ENCODE measurements around the gene RHEBL1.

RHEBL1 gene

DNA sequence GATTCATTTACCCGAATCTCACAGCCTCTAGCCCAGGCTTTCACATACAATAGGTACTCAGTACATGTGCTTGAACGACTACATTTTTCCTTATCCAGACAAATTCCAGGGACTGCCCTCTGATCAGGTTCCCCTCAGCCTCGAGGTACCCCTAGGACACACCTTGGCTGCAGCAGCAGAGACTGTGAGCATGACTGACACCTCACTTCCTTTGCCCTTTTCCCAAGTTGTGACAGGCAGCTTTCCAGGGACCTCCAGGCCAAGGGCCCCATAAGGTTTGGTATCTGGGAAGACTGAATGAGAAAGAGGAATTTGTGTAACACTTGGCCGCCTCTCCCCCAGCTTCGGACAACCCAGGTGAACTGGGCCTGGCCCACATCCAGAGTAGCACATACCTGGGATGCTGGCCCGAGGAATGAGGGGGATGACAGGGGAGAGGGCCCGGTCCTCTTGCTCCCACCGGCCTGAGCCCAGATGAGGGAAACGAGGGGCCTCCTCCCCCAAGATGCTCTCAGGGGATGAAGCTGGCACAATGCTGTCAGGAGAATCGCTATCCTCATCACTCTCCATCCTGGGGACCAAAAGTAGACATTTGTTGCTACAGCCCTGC lies 41.0 kb downstream of the RHEBL1 start:
- no peak overlapping the region for H3K4me3 ChIP-seq (ENCODE audit: low read length)
- WGBS (ENCODE audit: insufficient coverage, insufficient read length) = no CpG with 5 or more reads among the region's 10 CpGs
- H3K4me1 ChIP-seq (ENCODE audit: control insufficient read depth, insufficient read depth, low read length) = no peaks in the 10 kb centered on the region
- no peaks in the 10 kb centered on the region for H3K9me3 ChIP-seq (ENCODE audit: control insufficient read depth, insufficient read depth, low read length)
- no peak for DNase-seq (ENCODE audit: low read depth, low spot score)
- H3K27me3 ChIP-seq (ENCODE audit: control insufficient read depth, insufficient read depth, low read length) = no peaks in the 10 kb centered on the region
- H3K36me3 ChIP-seq (ENCODE audit: control insufficient read depth, insufficient read depth, low read length) = peaks cover 69% of the 10 kb centered on the region
- no peak overlapping the region for H3K27ac ChIP-seq (ENCODE audit: low read length)

DNA sequence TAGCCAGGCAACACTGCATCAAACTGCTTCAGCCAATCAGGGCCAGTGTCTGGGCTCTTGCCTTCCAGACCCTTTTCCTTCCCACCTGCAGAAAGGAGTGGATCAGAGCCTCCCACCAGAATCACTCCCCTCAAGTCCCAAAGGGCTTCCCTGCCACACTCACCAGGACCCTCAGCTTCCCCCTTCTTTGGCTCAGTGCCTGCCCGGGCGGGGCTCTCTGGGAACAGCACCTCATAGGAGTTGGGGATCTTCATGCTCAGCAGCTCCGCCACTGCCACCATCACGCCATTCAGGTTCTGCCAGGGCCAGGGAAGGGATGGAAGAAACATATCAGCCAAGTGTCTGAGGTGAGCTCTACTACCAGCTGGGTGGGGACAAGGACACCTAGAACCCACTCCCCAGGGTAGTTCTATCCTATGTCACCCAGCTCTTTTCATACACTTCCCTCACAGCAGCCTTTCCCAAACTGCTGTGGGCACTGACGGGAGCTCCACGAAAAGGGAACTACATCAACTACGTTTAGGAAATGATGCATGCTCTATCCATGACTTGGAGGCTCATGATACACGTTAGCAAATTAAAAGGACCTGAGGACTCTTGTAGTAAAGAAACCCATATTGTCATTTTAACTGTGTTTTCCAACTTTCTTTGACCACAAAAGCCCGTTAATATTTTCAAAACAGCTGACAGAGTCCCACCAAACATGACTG lies 41.8 kb downstream of the RHEBL1 start:
- Histone ChIP-seq H3K4me1 (ENCODE audit: control insufficient read depth, insufficient read depth, low read length) (no peaks in the 10 kb centered on the region), H3K27me3 (ENCODE audit: control insufficient read depth, insufficient read depth, low read length) (no peaks in the 10 kb centered on the region), H3K4me3 (ENCODE audit: low read length) (no peak overlapping the region), H3K9me3 (ENCODE audit: control insufficient read depth, insufficient read depth, low read length) (no peaks in the 10 kb centered on the region), H3K36me3 (ENCODE audit: control insufficient read depth, insufficient read depth, low read length) (peaks cover 64% of the 10 kb centered on the region), H3K27ac (ENCODE audit: low read length) (no peak overlapping the region)
- WGBS (ENCODE audit: insufficient coverage, insufficient read length) = no CpG with 5 or more reads among the region's 9 CpGs
- no peak for DNase-seq (ENCODE audit: low read depth, low spot score)

DNA sequence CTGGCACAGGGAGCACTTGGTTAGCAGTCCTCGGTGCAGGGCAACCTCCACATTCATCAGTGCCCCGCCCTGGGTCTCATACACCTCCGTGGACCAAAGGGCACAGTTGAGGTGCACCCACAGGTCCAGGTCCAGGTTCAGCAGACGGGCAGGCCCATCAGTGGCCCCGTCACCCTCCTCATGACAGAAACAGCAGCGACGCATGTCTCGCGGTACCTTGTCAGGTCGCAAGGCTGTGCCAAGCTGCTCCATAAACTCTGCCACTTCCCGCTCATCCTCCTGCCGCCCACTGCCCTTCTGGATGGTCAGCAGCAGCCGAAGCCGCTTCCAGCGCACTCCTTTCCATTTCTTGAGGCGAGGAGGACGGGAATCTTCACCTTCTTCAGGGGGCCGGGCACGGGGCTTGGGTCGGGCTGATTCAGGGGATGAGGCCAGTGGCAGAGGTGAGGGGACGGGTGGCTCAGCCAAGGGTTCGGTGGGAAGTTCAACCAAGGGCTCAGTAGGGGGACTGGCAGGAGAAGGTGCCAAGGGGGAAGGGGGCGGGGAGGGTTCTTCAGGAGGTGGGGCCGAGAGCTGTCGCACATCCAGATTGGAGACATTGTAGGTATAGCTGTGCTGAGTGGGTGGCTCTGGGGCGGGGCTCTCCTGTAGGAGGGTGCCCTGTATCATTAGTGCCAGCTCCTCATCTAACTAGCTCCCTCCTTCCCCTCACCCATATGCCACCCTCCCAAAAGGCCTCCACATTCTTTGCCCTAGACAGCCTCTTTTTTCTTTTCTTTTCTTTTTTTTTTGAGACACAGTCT lies 42.9 kb downstream of the RHEBL1 start:
- WGBS (ENCODE audit: insufficient coverage, insufficient read length) = no CpG with 5 or more reads among the region's 26 CpGs
- H3K4me3 ChIP-seq (ENCODE audit: low read length) = no peak overlapping the region
- no peaks in the 10 kb centered on the region for H3K4me1 ChIP-seq (ENCODE audit: control insufficient read depth, insufficient read depth, low read length)
- H3K27me3 ChIP-seq (ENCODE audit: control insufficient read depth, insufficient read depth, low read length) = no peaks in the 10 kb centered on the region
- peaks cover 63% of the 10 kb centered on the region for H3K36me3 ChIP-seq (ENCODE audit: control insufficient read depth, insufficient read depth, low read length)
- no peak for DNase-seq (ENCODE audit: low read depth, low spot score)
- no peaks in the 10 kb centered on the region for H3K9me3 ChIP-seq (ENCODE audit: control insufficient read depth, insufficient read depth, low read length)
- H3K27ac ChIP-seq (ENCODE audit: low read length) = no peak overlapping the region

DNA sequence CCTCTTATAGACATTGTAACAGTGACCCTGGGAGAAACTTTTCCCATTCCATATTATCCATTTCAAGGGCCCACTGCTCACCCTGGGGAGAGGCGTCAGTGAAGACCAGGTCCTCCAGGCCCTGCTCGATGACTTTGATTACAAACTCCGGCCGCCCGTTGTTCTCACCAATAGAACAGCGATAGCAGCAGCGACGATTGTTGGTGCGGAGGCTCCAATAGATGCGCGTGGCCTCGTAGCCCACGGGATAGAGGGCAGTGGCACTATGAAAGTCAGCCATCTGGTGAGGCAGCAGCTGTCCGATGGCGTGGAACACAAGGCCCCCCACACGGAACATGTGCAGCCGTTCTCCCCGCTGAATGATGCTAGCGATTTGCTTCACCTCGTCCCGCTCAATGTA lies 43.7 kb downstream of the RHEBL1 start:
- no CpG with 5 or more reads among the region's 21 CpGs for WGBS (ENCODE audit: insufficient coverage, insufficient read length)
- H3K4me1 ChIP-seq (ENCODE audit: control insufficient read depth, insufficient read depth, low read length) = no peaks in the 10 kb centered on the region
- no peaks in the 10 kb centered on the region for H3K9me3 ChIP-seq (ENCODE audit: control insufficient read depth, insufficient read depth, low read length)
- no peak for DNase-seq (ENCODE audit: low read depth, low spot score)
- no peak overlapping the region for H3K4me3 ChIP-seq (ENCODE audit: low read length)
- no peaks in the 10 kb centered on the region for H3K27me3 ChIP-seq (ENCODE audit: control insufficient read depth, insufficient read depth, low read length)
- peaks cover 63% of the 10 kb centered on the region for H3K36me3 ChIP-seq (ENCODE audit: control insufficient read depth, insufficient read depth, low read length)
- no peak overlapping the region for H3K27ac ChIP-seq (ENCODE audit: low read length)

DNA sequence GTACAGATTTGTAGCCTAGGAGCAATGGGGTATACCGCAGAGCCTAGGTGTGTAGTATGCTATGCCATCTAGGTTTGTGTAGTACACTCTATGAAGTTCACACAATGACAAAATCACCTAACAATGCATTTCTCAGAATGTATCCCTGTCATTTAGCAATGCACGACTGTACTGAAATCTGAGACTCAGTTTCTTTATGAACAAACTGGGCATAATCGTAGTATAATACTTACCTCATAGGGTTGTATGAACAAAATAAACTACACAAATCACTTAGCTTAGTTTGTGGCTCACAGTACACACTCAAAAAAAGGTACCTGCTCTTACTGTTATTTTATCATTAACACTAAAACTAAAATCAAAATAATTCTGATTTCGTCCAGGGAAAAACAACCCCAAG lies 44.3 kb downstream of the RHEBL1 start:
- Histone ChIP-seq H3K36me3 (ENCODE audit: control insufficient read depth, insufficient read depth, low read length) (peaks cover 58% of the 10 kb centered on the region), H3K4me3 (ENCODE audit: low read length) (no peak overlapping the region), H3K27ac (ENCODE audit: low read length) (no peak overlapping the region), H3K27me3 (ENCODE audit: control insufficient read depth, insufficient read depth, low read length) (no peaks in the 10 kb centered on the region), H3K4me1 (ENCODE audit: control insufficient read depth, insufficient read depth, low read length) (no peaks in the 10 kb centered on the region), H3K9me3 (ENCODE audit: control insufficient read depth, insufficient read depth, low read length) (no peaks in the 10 kb centered on the region)
- no CpG with 5 or more reads among the region's 4 CpGs for whole genome bisulfite sequencing (ENCODE audit: insufficient coverage, insufficient read length)
- no peak for DNase-seq (ENCODE audit: low read depth, low spot score)

DNA sequence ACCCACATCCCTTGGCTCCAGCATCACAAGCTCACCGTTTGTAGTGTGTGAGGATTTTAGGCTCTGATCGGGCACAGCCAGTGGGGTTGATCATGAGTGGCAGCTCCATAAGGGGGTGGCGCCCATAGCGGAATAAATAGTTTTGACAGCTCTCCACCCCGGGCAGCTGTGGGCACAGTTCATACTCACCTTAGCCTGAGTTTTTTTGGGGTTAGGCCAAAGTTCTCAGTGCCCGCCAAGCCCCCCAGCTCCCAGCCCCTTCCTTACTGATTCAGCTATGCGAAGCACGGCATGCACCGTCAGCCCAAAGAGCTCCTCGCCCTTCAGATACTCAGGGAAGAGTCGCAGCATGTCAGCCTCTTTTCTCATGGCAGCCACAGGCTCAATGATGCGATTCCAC lies 45.2 kb downstream of the RHEBL1 start:
- no peaks in the 10 kb centered on the region for H3K4me1 ChIP-seq (ENCODE audit: control insufficient read depth, insufficient read depth, low read length)
- H3K9me3 ChIP-seq (ENCODE audit: control insufficient read depth, insufficient read depth, low read length) = no peaks in the 10 kb centered on the region
- DNase-seq (ENCODE audit: low read depth, low spot score) = no peak
- WGBS (ENCODE audit: insufficient coverage, insufficient read length) = no CpG with 5 or more reads among the region's 12 CpGs
- peaks cover 53% of the 10 kb centered on the region for H3K36me3 ChIP-seq (ENCODE audit: control insufficient read depth, insufficient read depth, low read length)
- H3K27me3 ChIP-seq (ENCODE audit: control insufficient read depth, insufficient read depth, low read length) = no peaks in the 10 kb centered on the region
- H3K27ac ChIP-seq (ENCODE audit: low read length) = no peak overlapping the region
- no peak overlapping the region for H3K4me3 ChIP-seq (ENCODE audit: low read length)

DNA sequence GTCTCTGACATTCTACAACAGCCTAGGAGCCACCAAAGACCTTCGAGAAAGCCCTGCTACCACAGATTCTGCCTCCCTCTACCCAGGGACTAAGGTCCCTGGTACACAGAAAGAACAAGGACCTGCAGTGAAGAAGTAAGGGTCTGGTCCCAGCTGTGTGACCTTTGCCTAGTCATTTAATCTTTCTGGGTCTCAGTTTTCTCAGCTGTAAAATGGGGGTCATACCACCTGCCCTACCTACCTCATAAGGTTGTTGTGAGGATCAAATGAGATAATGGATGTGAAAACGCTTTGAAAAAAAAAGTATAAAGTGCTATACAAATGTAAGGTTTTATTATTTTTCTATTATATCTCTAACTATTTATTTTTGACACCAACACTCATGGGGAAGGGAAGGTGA lies 46.0 kb downstream of the RHEBL1 start:
- DNase-seq (ENCODE audit: low read depth, low spot score) = no peak
- Histone ChIP-seq H3K27ac (ENCODE audit: low read length) (no peak overlapping the region), H3K4me3 (ENCODE audit: low read length) (no peak overlapping the region), H3K4me1 (ENCODE audit: control insufficient read depth, insufficient read depth, low read length) (no peaks in the 10 kb centered on the region), H3K27me3 (ENCODE audit: control insufficient read depth, insufficient read depth, low read length) (no peaks in the 10 kb centered on the region), H3K36me3 (ENCODE audit: control insufficient read depth, insufficient read depth, low read length) (peaks cover 47% of the 10 kb centered on the region), H3K9me3 (ENCODE audit: control insufficient read depth, insufficient read depth, low read length) (no peaks in the 10 kb centered on the region)
- WGBS (ENCODE audit: insufficient coverage, insufficient read length) = no CpG with 5 or more reads among the region's 2 CpGs

DNA sequence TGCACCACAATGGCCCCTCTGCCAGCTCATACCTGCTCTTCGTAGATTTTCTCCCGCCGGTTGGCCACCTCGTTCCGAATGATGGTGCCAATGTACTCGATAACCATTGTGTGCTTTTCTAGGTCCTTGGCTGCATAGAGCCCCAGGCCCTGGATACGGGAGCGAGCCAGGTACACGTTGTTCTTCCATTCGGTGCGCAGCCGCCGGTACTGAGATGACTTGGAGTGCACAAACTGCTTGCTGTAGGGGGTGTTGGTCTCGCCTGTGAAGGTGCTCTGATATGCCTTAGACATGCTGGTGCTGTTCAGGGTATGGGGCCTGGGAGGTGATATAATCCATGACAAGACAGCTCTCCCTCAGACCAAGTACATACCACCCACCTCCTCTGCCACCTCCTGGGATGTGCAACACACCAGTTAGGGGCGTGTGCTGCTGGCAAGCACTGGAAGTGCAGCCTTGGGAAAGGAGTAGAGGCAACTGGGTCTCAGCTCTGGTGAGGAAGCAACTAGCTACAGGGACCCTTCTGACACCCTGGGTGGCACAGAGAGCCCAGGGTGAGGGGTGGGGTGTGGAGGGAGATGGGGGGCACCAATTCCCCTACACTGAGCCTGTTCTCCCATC lies 47.1 kb downstream of the RHEBL1 start:
- no peaks in the 10 kb centered on the region for H3K4me1 ChIP-seq (ENCODE audit: control insufficient read depth, insufficient read depth, low read length)
- H3K4me3 ChIP-seq (ENCODE audit: low read length) = no peak overlapping the region
- no peaks in the 10 kb centered on the region for H3K27me3 ChIP-seq (ENCODE audit: control insufficient read depth, insufficient read depth, low read length)
- H3K27ac ChIP-seq (ENCODE audit: low read length) = no peak overlapping the region
- peaks cover 37% of the 10 kb centered on the region for H3K36me3 ChIP-seq (ENCODE audit: control insufficient read depth, insufficient read depth, low read length)
- H3K9me3 ChIP-seq (ENCODE audit: control insufficient read depth, insufficient read depth, low read length) = no peaks in the 10 kb centered on the region
- no peak for DNase-seq (ENCODE audit: low read depth, low spot score)
- WGBS (ENCODE audit: insufficient coverage, insufficient read length) = no CpG with 5 or more reads among the region's 15 CpGs

DNA sequence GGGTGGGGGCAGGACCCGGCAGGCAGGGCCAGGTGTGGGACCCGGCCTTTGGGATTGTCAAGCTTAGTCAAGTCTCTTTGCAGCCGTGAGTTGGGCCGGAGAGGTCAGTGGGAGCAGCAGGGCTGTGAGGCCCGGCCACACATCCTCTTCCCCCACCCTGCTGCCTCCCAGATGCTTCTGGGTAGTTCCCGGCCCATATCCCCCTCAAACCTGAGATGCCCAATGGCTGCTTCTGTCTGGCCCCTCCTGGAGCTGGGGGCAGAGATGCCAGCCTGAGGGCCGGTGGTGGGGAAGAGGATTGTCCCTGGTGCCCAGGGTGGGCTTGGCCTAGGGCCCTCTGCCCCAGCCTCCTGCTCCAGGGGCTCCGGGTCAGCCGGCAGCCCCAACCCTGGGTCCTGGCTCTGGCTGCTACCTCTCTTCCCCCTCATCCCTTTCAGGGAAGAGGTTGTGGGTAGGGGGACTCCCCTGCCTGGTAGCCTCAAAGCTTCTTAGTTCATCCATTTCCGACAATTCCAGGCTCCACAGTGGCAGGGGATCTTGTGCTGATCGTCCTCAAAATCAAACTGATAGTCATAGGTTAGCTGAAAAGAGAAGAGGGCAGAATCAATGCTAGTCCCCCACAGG lies 48.4 kb downstream of the RHEBL1 start:
- WGBS (ENCODE audit: insufficient coverage, insufficient read length) = no CpG with 5 or more reads among the region's 11 CpGs

DNA sequence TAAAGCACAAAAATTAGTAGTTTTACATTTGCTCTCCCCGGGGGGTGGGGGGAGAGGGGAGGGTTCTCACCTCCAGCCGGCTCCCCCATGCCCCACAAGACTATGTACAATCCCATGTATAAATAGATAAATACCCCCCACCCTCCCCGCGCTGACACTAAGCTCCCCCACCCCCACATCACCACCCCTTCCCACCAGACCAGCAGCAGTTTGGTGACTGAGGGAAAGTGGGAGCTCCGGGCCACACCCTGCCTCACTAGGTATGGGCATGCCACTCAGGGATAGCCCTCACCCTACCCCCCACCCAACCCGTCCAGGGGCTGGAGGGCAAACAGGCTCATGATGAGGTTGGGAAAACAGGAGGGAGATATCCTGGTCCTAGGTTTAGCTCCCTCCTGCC lies 49.3 kb downstream of the RHEBL1 start:
- DNase-seq (ENCODE audit: low read depth, low spot score) = no peak
- Histone ChIP-seq H3K36me3 (ENCODE audit: control insufficient read depth, insufficient read depth, low read length) (peaks cover 29% of the 10 kb centered on the region), H3K9me3 (ENCODE audit: control insufficient read depth, insufficient read depth, low read length) (no peaks in the 10 kb centered on the region), H3K27ac (ENCODE audit: low read length) (no peak overlapping the region), H3K4me3 (ENCODE audit: low read length) (no peak overlapping the region), H3K27me3 (ENCODE audit: control insufficient read depth, insufficient read depth, low read length) (no peaks in the 10 kb centered on the region), H3K4me1 (ENCODE audit: control insufficient read depth, insufficient read depth, low read length) (no peaks in the 10 kb centered on the region)
- no CpG with 5 or more reads among the region's 6 CpGs for WGBS (ENCODE audit: insufficient coverage, insufficient read length)

More for the DNA sequence above, 48.4 kb downstream of the RHEBL1 start:
- no peak for DNase-seq (ENCODE audit: low read depth, low spot score)
- H3K4me3 ChIP-seq (ENCODE audit: low read length) = no peak overlapping the region
- H3K36me3 ChIP-seq (ENCODE audit: control insufficient read depth, insufficient read depth, low read length) = peaks cover 32% of the 10 kb centered on the region
- no peaks in the 10 kb centered on the region for H3K27me3 ChIP-seq (ENCODE audit: control insufficient read depth, insufficient read depth, low read length)
- no peaks in the 10 kb centered on the region for H3K9me3 ChIP-seq (ENCODE audit: control insufficient read depth, insufficient read depth, low read length)
- no peak overlapping the region for H3K27ac ChIP-seq (ENCODE audit: low read length)
- no peaks in the 10 kb centered on the region for H3K4me1 ChIP-seq (ENCODE audit: control insufficient read depth, insufficient read depth, low read length)
